Measurements from ENCODE around the gene TMUB1.

The TMUB1 gene

GRCh38 chr7:151113344-151114150 is 30.3 kb upstream of the TMUB1 start:
- TF ChIP-seq CTCF (conservative IDR thresholded peaks at IDR 0.05; ENCODE audit: low read depth), result no peak
- H3K27ac ChIP-seq, result peak overlapping the region; percentile 91
- POLR2A ChIA-PET (ENCODE audit: low non-redundant PET), result interaction anchor here (0.5 kb wide), 1 partner anchor 190 kb away, joined by 3 read pairs; no protein-coding TSS in a partner anchor
- peak; percentile 69 for DNase-seq (ENCODE audit: low spot score)
- CTCF ChIA-PET, result interaction anchor here (0.6 to 1.2 kb wide), 3 partner anchors 10 to 151 kb away, joined by 3 to 7 read pairs (median 4); no protein-coding TSS in a partner anchor

GRCh38 chr7:151110941-151111645 is 27.8 kb upstream of the TMUB1 start:
- H3K27ac ChIP-seq, result peak overlapping the region; percentile 91

GRCh38 chr7:151110236-151110940 is 27.1 kb upstream of the TMUB1 start:
- CTCF ChIA-PET, result interaction anchor here (0.7 to 2.0 kb wide), 9 partner anchors 22 to 212 kb away, joined by 3 to 17 read pairs (median 4); partner anchors contain the start of gene ABCB8
- DNase-seq (ENCODE audit: low spot score), result no peak

More at GRCh38 chr7:151110941-151111645, 27.8 kb upstream of the TMUB1 start:
- CTCF ChIA-PET, result interaction anchor here (0.6 to 2.0 kb wide), 12 partner anchors 23 to 339 kb away, joined by 3 to 17 read pairs (median 4); partner anchors contain the start of gene ABCB8
- TF ChIP-seq CTCF (conservative IDR thresholded peaks at IDR 0.05; ENCODE audit: low read depth), result peak; percentile 96
- peak; percentile 68 for DNase-seq (ENCODE audit: low spot score)
- POLR2A ChIA-PET (ENCODE audit: low non-redundant PET), result interaction anchor here (0.6 kb wide), 1 partner anchor 128 kb away, joined by 3 read pairs; no protein-coding TSS in a partner anchor

GRCh38 chr7:151109094-151110048 is 26.1 kb upstream of the TMUB1 start:
- TF ChIP-seq CTCF (conservative IDR thresholded peaks at IDR 0.05; ENCODE audit: low read depth), result no peak
- POLR2A ChIA-PET (ENCODE audit: low non-redundant PET), result no interaction called here
- CTCF ChIA-PET, result interaction anchor here (1.4 to 1.7 kb wide), 2 partner anchors 33 to 211 kb away, joined by 3 to 8 read pairs; no protein-coding TSS in a partner anchor
- no peak for DNase-seq (ENCODE audit: low spot score)
- peak overlapping the region; percentile 91 for H3K27ac ChIP-seq

More at GRCh38 chr7:151110236-151110940, 27.1 kb upstream of the TMUB1 start:
- peak overlapping the region; percentile 91 for H3K27ac ChIP-seq
- no peak for TF ChIP-seq CTCF (conservative IDR thresholded peaks at IDR 0.05; ENCODE audit: low read depth)
- POLR2A ChIA-PET (ENCODE audit: low non-redundant PET), result no interaction called here

GRCh38 chr7:151107882-151108281 is 24.6 kb upstream of the TMUB1 start:
- TF ChIP-seq CTCF (conservative IDR thresholded peaks at IDR 0.05; ENCODE audit: low read depth), result no peak
- H3K27ac ChIP-seq, result peak overlapping the region; percentile 91
- no peak for DNase-seq (ENCODE audit: low spot score)
- CTCF ChIA-PET, result interaction anchor here (0.5 to 1.7 kb wide), 2 partner anchors 18 to 210 kb away, joined by 3 to 8 read pairs; no protein-coding TSS in a partner anchor
- POLR2A ChIA-PET (ENCODE audit: low non-redundant PET), result no interaction called here
